ENCODE measurements around the gene COL11A2.

The COL11A2 gene

DNA sequence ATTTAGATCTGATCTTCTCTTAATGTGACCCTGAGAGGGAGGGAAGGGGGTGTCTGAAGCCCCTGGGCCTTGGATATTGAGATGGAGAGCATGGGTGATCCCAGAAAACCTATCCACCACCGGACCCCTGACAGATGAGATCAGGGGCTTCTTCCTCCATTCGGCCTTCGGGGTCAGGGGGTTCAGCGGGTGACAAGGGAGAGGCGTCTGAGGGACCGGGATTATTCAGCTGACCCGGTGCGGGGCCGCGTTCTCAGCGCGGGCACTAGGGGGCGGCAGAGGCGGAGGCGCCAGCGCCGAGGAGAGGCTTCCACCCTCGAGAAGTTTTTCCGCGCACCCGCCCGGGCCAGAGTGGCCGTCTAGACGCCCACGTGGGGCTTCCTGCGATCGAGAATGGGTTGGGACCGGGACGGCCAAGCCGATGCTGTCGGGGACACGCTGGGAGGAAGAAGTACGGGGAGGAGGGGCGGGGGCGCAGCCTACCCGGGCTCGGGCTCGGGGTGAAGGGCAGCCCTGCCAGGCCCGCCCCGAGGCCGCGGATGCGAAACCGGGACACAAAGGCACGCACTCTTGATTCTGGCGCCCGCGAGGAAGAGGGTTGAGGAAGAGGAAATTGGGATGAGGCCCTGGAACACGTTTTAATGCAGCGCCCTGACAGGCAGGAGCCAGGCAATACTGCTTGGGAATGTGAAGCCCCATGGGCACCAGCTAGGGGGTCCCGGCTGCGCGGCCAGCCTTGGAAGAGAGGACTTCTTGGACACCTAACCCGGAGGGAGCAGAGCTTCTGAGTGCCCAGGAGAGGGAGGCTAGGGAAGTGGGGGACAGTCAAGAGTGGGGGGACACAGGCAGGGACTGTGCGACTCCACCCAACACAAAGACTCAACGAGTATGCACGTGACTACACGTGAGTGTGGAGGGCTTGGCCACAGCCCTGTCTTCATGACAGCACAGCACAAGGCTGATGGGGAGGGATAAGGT lies 30.6 kb downstream of the COL11A2 start:
- DNase-seq = peak; percentile 61 to 74 (median 73)
- peaks cover 0 to 20% (median 14%) of the 10 kb centered on the region in 4 experiments for H3K4me1 ChIP-seq (ENCODE audit: control extremely low read depth in 1 of 4, control insufficient read depth in 4 of 4, insufficient read depth in 4 of 4, low read length in 3 of 4)
- WGBS (ENCODE audit: insufficient coverage) = 5% methylated on average over 48 of the region's 58 CpGs
- no peak overlapping the region for H3K27ac ChIP-seq (ENCODE audit: insufficient read depth in 1 of 2, low read depth in 1 of 2, low read length in 2 of 2, poor library complexity in 1 of 2, severe bottlenecking in 2 of 2)
- H3K36me3 ChIP-seq (ENCODE audit: control insufficient read depth in 4 of 4, insufficient read depth in 4 of 4, low read length in 3 of 4) = no peaks in the 10 kb centered on the region
- H3K4me3 ChIP-seq (ENCODE audit: control insufficient read depth in 1 of 7, extremely low read depth in 1 of 7, insufficient read depth in 4 of 7, low read depth in 2 of 7, low read length in 6 of 7) = peak overlapping the region; percentile 19 to 78 (median 57)
- H3K27me3 ChIP-seq (replicated peaks in 2 of 5; ENCODE audit: control insufficient read depth in 4 of 5, insufficient read depth in 5 of 5, low read length in 4 of 5) = peaks cover 0 to 5% (median 0%) of the 10 kb centered on the region in 5 experiments
- ChIA-PET CTCF (interaction anchor here (0.7 to 7.0 kb wide), 18 partner anchors 7 to 228 kb away, joined by 3 to 62 read pairs (median 3); partner anchors contain the start of gene COL11A2), POLR2A (interaction anchor here (1.3 kb wide), 1 partner anchor 88 kb away, joined by 3 read pairs; no protein-coding TSS in a partner anchor)
- H3K9me3 ChIP-seq (ENCODE audit: control extremely low read depth in 1 of 5, control insufficient read depth in 4 of 5, insufficient read depth in 2 of 5, low read depth in 1 of 5, low read length in 4 of 5) = no peaks in the 10 kb centered on the region

GRCh38 chr6:33160728-33161344 lies 31.4 kb downstream of the COL11A2 start:
- DNase-seq = peak; percentile 29 to 44 (median 34)
- Histone ChIP-seq H3K4me3 (ENCODE audit: control insufficient read depth in 1 of 7, extremely low read depth in 1 of 7, insufficient read depth in 4 of 7, low read depth in 2 of 7, low read length in 6 of 7) (no peak overlapping the region), H3K4me1 (ENCODE audit: control extremely low read depth in 1 of 4, control insufficient read depth in 4 of 4, insufficient read depth in 4 of 4, low read length in 3 of 4) (peaks cover 0 to 20% (median 14%) of the 10 kb centered on the region in 4 experiments), H3K27ac (ENCODE audit: insufficient read depth in 1 of 2, low read depth in 1 of 2, low read length in 2 of 2, poor library complexity in 1 of 2, severe bottlenecking in 2 of 2) (no peak overlapping the region), H3K27me3 (replicated peaks in 2 of 5; ENCODE audit: control insufficient read depth in 4 of 5, insufficient read depth in 5 of 5, low read length in 4 of 5) (peaks cover 0 to 5% (median 0%) of the 10 kb centered on the region in 5 experiments), H3K9me3 (ENCODE audit: control extremely low read depth in 1 of 5, control insufficient read depth in 4 of 5, insufficient read depth in 2 of 5, low read depth in 1 of 5, low read length in 4 of 5) (no peaks in the 10 kb centered on the region), H3K36me3 (ENCODE audit: control insufficient read depth in 4 of 4, insufficient read depth in 4 of 4, low read length in 3 of 4) (no peaks in the 10 kb centered on the region)
- POLR2A ChIA-PET = no interaction called here
- WGBS (ENCODE audit: insufficient coverage) = 61% methylated on average over 12 of the region's 13 CpGs
- CTCF ChIA-PET = interaction anchor here (0.7 to 7.0 kb wide), 14 partner anchors 9 to 227 kb away, joined by 3 to 62 read pairs (median 4); no protein-coding TSS in a partner anchor

DNA sequence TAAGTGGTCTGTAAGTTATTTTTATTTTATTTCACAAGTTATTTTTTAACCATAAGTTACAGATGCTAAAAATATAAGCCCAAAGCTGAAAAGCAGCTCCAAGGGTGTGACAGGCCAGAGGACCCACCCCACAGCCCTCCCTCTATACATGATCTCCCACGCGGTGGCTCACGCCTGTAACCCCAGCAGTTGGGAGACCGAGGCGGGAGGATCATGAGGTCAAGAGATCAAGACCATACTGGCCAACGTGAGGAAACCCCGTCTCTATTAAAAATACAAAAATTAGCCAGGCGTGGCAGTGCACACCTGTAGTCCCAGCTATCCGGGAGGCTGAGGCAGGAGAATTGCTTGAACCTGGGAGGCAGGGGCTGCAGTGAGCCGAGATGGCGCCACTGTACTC lies 32.2 kb downstream of the COL11A2 start:
- 97% methylated on average over 10 of the region's 11 CpGs for WGBS (ENCODE audit: insufficient coverage)
- Histone ChIP-seq H3K4me3 (ENCODE audit: control insufficient read depth in 1 of 7, extremely low read depth in 1 of 7, insufficient read depth in 4 of 7, low read depth in 2 of 7, low read length in 6 of 7) (no peak overlapping the region), H3K27ac (ENCODE audit: insufficient read depth in 1 of 2, low read depth in 1 of 2, low read length in 2 of 2, poor library complexity in 1 of 2, severe bottlenecking in 2 of 2) (no peak overlapping the region), H3K36me3 (ENCODE audit: control insufficient read depth in 4 of 4, insufficient read depth in 4 of 4, low read length in 3 of 4) (no peaks in the 10 kb centered on the region), H3K9me3 (ENCODE audit: control extremely low read depth in 1 of 5, control insufficient read depth in 4 of 5, insufficient read depth in 2 of 5, low read depth in 1 of 5, low read length in 4 of 5) (no peaks in the 10 kb centered on the region), H3K4me1 (ENCODE audit: control extremely low read depth in 1 of 4, control insufficient read depth in 4 of 4, insufficient read depth in 4 of 4, low read length in 3 of 4) (peaks cover 0 to 20% (median 14%) of the 10 kb centered on the region in 4 experiments), H3K27me3 (replicated peaks in 2 of 5; ENCODE audit: control insufficient read depth in 4 of 5, insufficient read depth in 5 of 5, low read length in 4 of 5) (peaks cover 0 to 5% (median 0%) of the 10 kb centered on the region in 5 experiments)
- ChIA-PET CTCF (interaction anchor here (0.9 to 7.0 kb wide), 15 partner anchors 9 to 226 kb away, joined by 3 to 62 read pairs (median 5); no protein-coding TSS in a partner anchor), POLR2A (no interaction called here)
- no peak for DNase-seq

- no peak overlapping the region for H3K4me3 ChIP-seq (ENCODE audit: control insufficient read depth in 1 of 7, extremely low read depth in 1 of 7, insufficient read depth in 4 of 7, low read depth in 2 of 7, low read length in 6 of 7)
- CTCF ChIA-PET = interaction anchor here (0.8 to 1.5 kb wide), 5 partner anchors 8 to 31 kb away, joined by 3 to 5 read pairs (median 4); no protein-coding TSS in a partner anchor
- H3K4me1 ChIP-seq (ENCODE audit: control extremely low read depth in 1 of 4, control insufficient read depth in 4 of 4, insufficient read depth in 4 of 4, low read length in 3 of 4) = peaks cover 0 to 15% (median 12%) of the 10 kb centered on the region in 4 experiments
- no peak overlapping the region for H3K27ac ChIP-seq (ENCODE audit: insufficient read depth in 1 of 2, low read depth in 1 of 2, low read length in 2 of 2, poor library complexity in 1 of 2, severe bottlenecking in 2 of 2)
- no peak for DNase-seq
- H3K36me3 ChIP-seq (ENCODE audit: control insufficient read depth in 4 of 4, insufficient read depth in 4 of 4, low read length in 3 of 4) = no peaks in the 10 kb centered on the region
- POLR2A ChIA-PET = interaction anchor here (0.6 kb wide), 1 partner anchor 811 kb away, joined by 3 read pairs; no protein-coding TSS in a partner anchor
- H3K9me3 ChIP-seq (ENCODE audit: control extremely low read depth in 1 of 5, control insufficient read depth in 4 of 5, insufficient read depth in 2 of 5, low read depth in 1 of 5, low read length in 4 of 5) = peaks cover 0 to 3% (median 0%) of the 10 kb centered on the region in 5 experiments
- H3K27me3 ChIP-seq (replicated peaks in 2 of 5; ENCODE audit: control insufficient read depth in 4 of 5, insufficient read depth in 5 of 5, low read length in 4 of 5) = no peaks in the 10 kb centered on the region
- WGBS (ENCODE audit: insufficient coverage) = 100% methylated on average over 1 of the region's 2 CpGs
Measured at GRCh38 chr6:33156964-33157363, 35.3 kb downstream of the COL11A2 start.

DNA sequence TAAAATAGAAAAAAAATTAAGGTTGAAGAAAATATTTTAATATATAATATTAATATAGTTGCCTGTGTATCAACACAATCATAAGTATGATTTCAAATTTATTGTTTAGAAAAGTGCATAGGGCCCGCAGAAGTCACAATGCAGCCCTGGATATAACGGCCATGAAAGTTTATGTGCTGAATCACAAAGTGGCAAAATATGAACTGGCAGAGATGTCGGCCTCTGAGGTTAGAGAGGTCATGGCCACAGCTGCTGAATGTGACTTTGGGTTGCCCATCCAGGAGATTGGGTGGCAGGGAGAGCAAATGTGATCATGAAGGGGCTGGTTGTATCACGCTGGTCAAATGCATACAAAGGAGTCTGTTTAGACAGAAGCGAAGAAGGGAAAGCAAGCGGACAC lies 35.7 kb downstream of the COL11A2 start:
- Histone ChIP-seq H3K4me1 (ENCODE audit: control extremely low read depth in 1 of 4, control insufficient read depth in 4 of 4, insufficient read depth in 4 of 4, low read length in 3 of 4) (peaks cover 0 to 11% (median 9%) of the 10 kb centered on the region in 4 experiments), H3K27ac (ENCODE audit: insufficient read depth in 1 of 2, low read depth in 1 of 2, low read length in 2 of 2, poor library complexity in 1 of 2, severe bottlenecking in 2 of 2) (no peak overlapping the region), H3K4me3 (ENCODE audit: control insufficient read depth in 1 of 7, extremely low read depth in 1 of 7, insufficient read depth in 4 of 7, low read depth in 2 of 7, low read length in 6 of 7) (no peak overlapping the region), H3K27me3 (replicated peaks in 2 of 5; ENCODE audit: control insufficient read depth in 4 of 5, insufficient read depth in 5 of 5, low read length in 4 of 5) (no peaks in the 10 kb centered on the region), H3K9me3 (ENCODE audit: control extremely low read depth in 1 of 5, control insufficient read depth in 4 of 5, insufficient read depth in 2 of 5, low read depth in 1 of 5, low read length in 4 of 5) (peaks cover 0 to 3% (median 0%) of the 10 kb centered on the region in 5 experiments), H3K36me3 (ENCODE audit: control insufficient read depth in 4 of 4, insufficient read depth in 4 of 4, low read length in 3 of 4) (no peaks in the 10 kb centered on the region)
- no peak for DNase-seq
- WGBS (ENCODE audit: insufficient coverage) = 98% methylated on average over 6 of the region's 6 CpGs
- ChIA-PET POLR2A (no interaction called here), CTCF (interaction anchor here (1.0 to 1.5 kb wide), 4 partner anchors 8 to 30 kb away, joined by 3 to 5 read pairs (median 4); no protein-coding TSS in a partner anchor)

DNA sequence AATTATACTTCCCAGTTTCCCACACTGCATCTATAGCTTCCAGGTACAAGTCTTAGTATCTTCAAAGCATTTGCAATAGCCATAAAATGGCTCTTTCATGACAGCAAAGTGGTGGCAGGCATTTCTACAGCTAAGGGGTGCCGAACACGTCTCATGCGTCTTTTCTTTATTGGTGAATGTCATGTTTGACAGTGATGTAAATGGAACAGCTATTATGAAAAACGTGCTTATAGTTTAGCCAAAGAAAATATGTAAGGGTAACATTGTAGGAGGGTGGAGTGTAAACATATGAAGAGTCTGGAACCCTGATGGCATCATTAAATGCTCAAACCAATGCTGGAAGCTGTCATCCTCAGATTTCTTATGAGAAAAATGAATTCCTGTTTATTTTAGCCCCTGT lies 37.9 kb downstream of the COL11A2 start:
- peaks cover 0 to 6% (median 0%) of the 10 kb centered on the region in 5 experiments for H3K9me3 ChIP-seq (ENCODE audit: control extremely low read depth in 1 of 5, control insufficient read depth in 4 of 5, insufficient read depth in 2 of 5, low read depth in 1 of 5, low read length in 4 of 5)
- no peak overlapping the region for H3K27ac ChIP-seq (ENCODE audit: insufficient read depth in 1 of 2, low read depth in 1 of 2, low read length in 2 of 2, poor library complexity in 1 of 2, severe bottlenecking in 2 of 2)
- no peaks in the 10 kb centered on the region for H3K36me3 ChIP-seq (ENCODE audit: control insufficient read depth in 4 of 4, insufficient read depth in 4 of 4, low read length in 3 of 4)
- ChIA-PET CTCF (interaction anchor here (1.0 to 14.9 kb wide), 7 partner anchors 8 to 58 kb away, joined by 3 to 238 read pairs (median 8); no protein-coding TSS in a partner anchor), POLR2A (no interaction called here)
- H3K27me3 ChIP-seq (replicated peaks in 2 of 5; ENCODE audit: control insufficient read depth in 4 of 5, insufficient read depth in 5 of 5, low read length in 4 of 5) = no peaks in the 10 kb centered on the region
- 88% methylated on average over 4 of the region's 4 CpGs for WGBS (ENCODE audit: insufficient coverage)
- no peak for DNase-seq
- no peak overlapping the region for H3K4me3 ChIP-seq (ENCODE audit: control insufficient read depth in 1 of 7, extremely low read depth in 1 of 7, insufficient read depth in 4 of 7, low read depth in 2 of 7, low read length in 6 of 7)
- no peaks in the 10 kb centered on the region for H3K4me1 ChIP-seq (ENCODE audit: control extremely low read depth in 1 of 4, control insufficient read depth in 4 of 4, insufficient read depth in 4 of 4, low read length in 3 of 4)

All from common myeloid progenitor, CD34-positive (primary cell).